Loucy (cell line): Measurements from ENCODE around the gene PLCD3.
A peak's percentile ranks its signal among the peaks of the same experiment; 100 is the strongest.

ENCODE experiments used
- H2AFZ ChIP-seq: fragments of 200-600 bp; sonication (generic); 2 replicates; pipeline ENCODE4 v1.6.0; 2016; ENCODE audit warnings: antibody characterized with exemption, mild to moderate bottlenecking, low read length, moderate library complexity
- H3F3A ChIP-seq: fragments of 200-600 bp; 2 replicates; pipeline ENCODE4 v1.6.0; 2016; ENCODE audit warnings: antibody characterized with exemption, low read depth, mild to moderate bottlenecking
- H3K27me3 ChIP-seq: fragments of 200-600 bp; sonication (generic); 2 replicates; pipeline ENCODE4 v1.6.1; 2014; ENCODE audit warnings: low read length, mild to moderate bottlenecking; ENCODE audit not compliant: insufficient read depth, poor library complexity, severe bottlenecking
- H3K36me3 ChIP-seq: fragments of 200-600 bp; sonication (generic); 2 replicates; pipeline ENCODE4 v1.6.1; 2016; ENCODE audit warnings: low read length; ENCODE audit not compliant: insufficient read depth
- H3K4me1 ChIP-seq: fragments of 200-600 bp; sonication (generic); 2 replicates; pipeline ENCODE4 v1.5.1; 2014; ENCODE audit warnings: low read length, mild to moderate bottlenecking; ENCODE audit not compliant: insufficient read depth, poor library complexity, severe bottlenecking
- H3K4me2 ChIP-seq: fragments of 200-600 bp; sonication (generic); 2 replicates; pipeline ENCODE4 v1.6.0; 2014; ENCODE audit warnings: antibody characterized with exemption, low read length, low read depth, mild to moderate bottlenecking; ENCODE audit not compliant: poor library complexity, severe bottlenecking
- H3K4me3 ChIP-seq: fragments of 200-600 bp; sonication (generic); 2 replicates; pipeline ENCODE4 v1.5.1; 2014; ENCODE audit warnings: low read length, mild to moderate bottlenecking, mixed read lengths; ENCODE audit not compliant: poor library complexity, severe bottlenecking
- H3K79me2 ChIP-seq: fragments of 200-600 bp; sonication (generic); 2 replicates; pipeline ENCODE4 v1.6.1; 2014; ENCODE audit warnings: low read length; ENCODE audit not compliant: insufficient read depth
- H3K9ac ChIP-seq: fragments of 200-600 bp; sonication (generic); 2 replicates; pipeline ENCODE4 v1.6.0; 2014; ENCODE audit warnings: mild to moderate bottlenecking, low read depth, low read length, moderate library complexity; ENCODE audit not compliant: poor library complexity, severe bottlenecking
- H3K9me2 ChIP-seq: fragments of 200-600 bp; sonication (generic); replicated peaks from 2 replicates; pipeline ENCODE4 v1.6.1; 2016; ENCODE audit warnings: low read depth, low read length, mixed read lengths
- H3K9me3 ChIP-seq: fragments of 200-600 bp; sonication (generic); 2 replicates; pipeline ENCODE4 v1.6.1; 2014; ENCODE audit warnings: mild to moderate bottlenecking, antibody characterized with exemption, low read length, low read depth; ENCODE audit not compliant: insufficient read depth
- H4K20me1 ChIP-seq: fragments of 200-600 bp; sonication (generic); 2 replicates; pipeline ENCODE4 v1.6.0; 2014; ENCODE audit warnings: antibody characterized with exemption, low read length, mild to moderate bottlenecking; ENCODE audit not compliant: insufficient read depth, poor library complexity, severe bottlenecking
- CTCF ChIP-seq: fragments of 200-600 bp; sonication (generic); conservative IDR thresholded peaks from 2 replicates; pipeline ENCODE4 v1.5.1; 2014; ENCODE audit warnings: mild to moderate bottlenecking, antibody characterized with exemption, low read length
- EZH2phosphoT487 ChIP-seq: fragments of 200-600 bp; IDR thresholded peaks from 2 replicates; pipeline ENCODE4 v1.6.1; 2018; ENCODE audit warnings: antibody characterized with exemption, mild to moderate bottlenecking, moderate library complexity, borderline replicate concordance

Gene PLCD3

GRCh38 chr17:45170931-45171337 is 38.6 kb upstream of the PLCD3 start:
- Histone ChIP-seq H3K9ac (peak overlapping the region; percentile 85), H3K4me2 (no peak overlapping the region), H3K4me3 (no peak overlapping the region), H3F3A (no peaks in the 10 kb centered on the region), H3K9me2 (no peaks in the 10 kb centered on the region), H3K4me1 (peaks cover 28% of the 10 kb centered on the region), H3K79me2 (no peaks in the 10 kb centered on the region), H3K9me3 (no peaks in the 10 kb centered on the region), H2AFZ (no peak overlapping the region), H3K36me3 (no peaks in the 10 kb centered on the region), H3K27me3 (no peaks in the 10 kb centered on the region), H4K20me1 (no peaks in the 10 kb centered on the region)
- TF ChIP-seq EZH2phosphoT487 (no peak), CTCF (no peak)

GRCh38 chr17:45170280-45170930 is 38.1 kb upstream of the PLCD3 start:
- H3K4me3 ChIP-seq: no peak overlapping the region
- H3F3A ChIP-seq: no peaks in the 10 kb centered on the region
- no peak overlapping the region for H3K9ac ChIP-seq
- H3K27me3 ChIP-seq: no peaks in the 10 kb centered on the region
- no peaks in the 10 kb centered on the region for H3K36me3 ChIP-seq
- TF ChIP-seq CTCF: no peak
- no peak for TF ChIP-seq EZH2phosphoT487
- no peaks in the 10 kb centered on the region for H3K9me2 ChIP-seq
- H3K4me1 ChIP-seq: peaks cover 25% of the 10 kb centered on the region
- no peaks in the 10 kb centered on the region for H4K20me1 ChIP-seq
- no peak overlapping the region for H2AFZ ChIP-seq
- H3K9me3 ChIP-seq: no peaks in the 10 kb centered on the region
- H3K79me2 ChIP-seq: no peaks in the 10 kb centered on the region
- H3K4me2 ChIP-seq: no peak overlapping the region

GRCh38 chr17:45168991-45169752 is 36.9 kb upstream of the PLCD3 start:
- Histone ChIP-seq H3K27me3 (no peaks in the 10 kb centered on the region), H3K9me3 (no peaks in the 10 kb centered on the region), H3K4me1 (peaks cover 34% of the 10 kb centered on the region), H3K36me3 (no peaks in the 10 kb centered on the region), H3F3A (no peaks in the 10 kb centered on the region), H3K4me3 (no peak overlapping the region), H3K9ac (no peak overlapping the region), H3K9me2 (no peaks in the 10 kb centered on the region), H3K4me2 (no peak overlapping the region), H3K79me2 (no peaks in the 10 kb centered on the region), H4K20me1 (no peaks in the 10 kb centered on the region), H2AFZ (no peak overlapping the region)
- TF ChIP-seq EZH2phosphoT487: no peak
- no peak for TF ChIP-seq CTCF
